GM21825 (cell line): Measurements from ENCODE around the gene CNTNAP5.

Experiments used
- ATAC-seq: cut with Tn5 transposase; IDR thresholded peaks from one replicate; pipeline ENCODE4 v1.9.1; 2021; ENCODE audit warnings: mild to moderate bottlenecking, moderate library complexity; ENCODE audit not compliant: unreplicated experiment

The CNTNAP5 gene

DNA sequence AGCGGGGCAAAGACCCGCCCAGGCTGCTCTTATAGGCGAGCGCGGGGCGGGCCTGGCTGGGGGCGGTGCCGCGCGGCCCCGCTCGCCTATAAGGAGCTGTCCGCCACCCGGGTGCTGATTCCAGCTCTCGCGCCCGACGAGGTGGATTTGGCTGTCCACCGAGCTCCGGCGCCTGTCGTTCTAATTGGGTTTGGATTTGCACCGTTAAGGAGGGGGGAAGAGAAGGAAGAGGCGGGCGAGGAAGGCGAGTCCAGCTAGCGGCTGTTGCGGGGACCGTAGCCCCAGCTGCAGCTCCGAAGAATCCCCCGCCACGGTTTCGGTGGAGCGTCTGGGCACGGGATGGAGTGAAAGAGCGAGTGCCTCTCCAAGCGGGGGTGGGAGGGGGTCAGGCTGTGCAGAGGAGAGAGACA, at the start of gene CNTNAP5:
TSS of gene CNTNAP5 (plus strand) at position 117 of the 410 bp plus-strand sequence. CDS start 364 bp downstream, outside the sequence.
- no peak for ATAC-seq

DNA sequence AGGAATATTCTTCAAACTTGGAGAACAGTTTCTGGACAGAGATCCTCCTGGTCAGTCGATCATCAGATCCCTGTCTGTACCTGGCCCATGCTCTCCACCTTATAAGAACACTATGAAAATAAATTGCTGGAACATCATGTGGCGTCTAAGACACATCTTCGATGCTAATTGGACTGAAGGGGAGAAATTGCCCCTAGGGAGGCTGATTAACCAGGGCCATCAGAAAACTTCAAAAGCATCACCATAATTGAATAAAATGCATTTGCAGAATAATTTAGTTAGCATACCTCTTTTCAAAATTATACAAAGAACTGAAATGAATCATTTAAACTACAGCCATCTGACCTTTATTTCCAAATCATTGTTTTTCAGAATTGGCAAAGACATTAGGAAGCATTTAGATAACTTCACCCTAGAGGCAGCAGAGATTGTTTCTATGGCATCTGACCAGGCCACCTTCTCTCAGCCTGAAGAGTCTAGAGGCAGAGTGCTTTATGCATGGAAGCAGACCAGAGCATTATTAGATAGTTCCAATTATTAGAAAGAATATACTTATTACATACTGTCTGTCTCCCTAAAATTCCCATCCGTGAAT, 48.9 kb upstream of the CNTNAP5 start:
- no peak for ATAC-seq

- ATAC-seq = no peak
Observed at GRCh38 chr2:123993728-123994323, 31.3 kb upstream of the CNTNAP5 start.

GRCh38 chr2:123999681-124000080, 25.4 kb upstream of the CNTNAP5 start:
- no peak for ATAC-seq

GRCh38 chr2:124001696-124002430, 23.2 kb upstream of the CNTNAP5 start:
- no peak for ATAC-seq

DNA sequence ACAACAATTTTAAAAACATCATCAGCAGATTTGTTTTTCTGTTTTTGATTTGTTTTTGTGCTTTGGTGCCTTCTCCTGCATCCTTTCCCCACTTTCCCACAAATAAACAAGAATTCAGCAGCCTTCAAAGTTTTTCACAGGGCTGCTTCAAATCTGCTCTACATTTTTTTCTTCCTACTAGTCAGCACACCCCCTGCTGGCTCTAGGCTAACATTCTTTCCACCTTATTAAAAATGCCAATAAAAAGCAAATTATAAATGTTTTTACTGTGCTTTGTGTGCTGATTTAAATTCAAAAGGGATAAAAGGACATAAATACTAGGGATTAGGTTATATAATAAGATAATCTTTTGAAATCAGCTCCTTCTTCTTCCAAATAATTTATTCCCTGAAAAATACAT, 6.2 kb upstream of the CNTNAP5 start:
- no peak for ATAC-seq

DNA sequence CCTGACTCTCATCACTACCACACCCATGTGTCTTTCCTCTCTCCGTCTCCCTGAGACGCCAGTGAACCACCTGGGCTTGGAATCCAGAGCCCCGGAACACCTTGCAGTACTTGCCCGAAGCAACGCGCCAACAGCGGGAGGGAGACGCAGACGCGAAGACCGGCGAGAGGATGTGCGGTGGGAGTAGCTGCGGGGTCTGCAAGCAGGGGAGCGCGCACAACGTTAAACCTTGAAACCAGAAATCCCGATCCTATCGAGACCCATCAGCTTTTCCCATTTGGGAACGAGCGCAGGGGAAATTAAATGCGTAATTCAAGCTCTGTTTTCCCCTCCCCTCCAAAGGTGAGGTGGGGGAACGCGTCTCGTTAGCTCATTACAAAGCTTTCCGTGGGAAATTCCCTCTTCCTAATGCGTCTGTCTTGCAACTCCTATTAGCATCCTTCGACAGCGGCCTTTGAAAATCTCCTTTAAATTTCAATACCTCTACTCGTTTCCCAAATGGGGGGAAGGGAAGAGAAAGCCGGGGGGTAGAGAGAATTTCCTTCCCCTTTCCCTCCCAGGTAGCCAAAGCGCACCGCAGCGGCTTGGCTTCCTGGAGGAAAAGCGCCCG, 421 bp upstream of the CNTNAP5 start:
- no peak for ATAC-seq

DNA sequence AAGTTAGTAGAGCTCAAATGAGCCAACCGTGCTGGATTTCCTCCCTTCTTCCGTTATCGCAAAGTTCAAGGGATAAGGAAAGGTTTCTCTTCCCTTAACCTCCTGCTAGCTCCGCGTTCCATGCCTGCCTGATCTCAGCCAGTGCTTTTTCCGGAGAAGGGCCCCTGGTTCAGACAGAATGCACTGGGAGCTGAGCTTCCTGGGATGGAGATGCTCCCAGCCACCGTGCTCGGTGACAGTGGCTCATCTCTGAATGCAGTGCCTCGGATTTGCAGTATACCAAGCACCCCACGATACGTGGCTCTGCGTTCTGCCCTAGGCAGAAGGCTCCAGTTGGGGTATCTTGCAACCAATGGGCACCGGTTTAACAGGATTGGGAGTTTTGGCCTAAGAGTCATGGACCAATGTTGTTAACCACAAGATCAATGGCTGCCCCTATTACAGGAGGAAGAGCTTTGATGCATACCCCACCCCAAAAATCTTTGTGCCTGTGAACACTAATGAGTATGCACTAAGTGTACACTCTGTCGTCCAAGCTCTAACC, 876 bp downstream of the CNTNAP5 start:
- no peak for ATAC-seq

DNA sequence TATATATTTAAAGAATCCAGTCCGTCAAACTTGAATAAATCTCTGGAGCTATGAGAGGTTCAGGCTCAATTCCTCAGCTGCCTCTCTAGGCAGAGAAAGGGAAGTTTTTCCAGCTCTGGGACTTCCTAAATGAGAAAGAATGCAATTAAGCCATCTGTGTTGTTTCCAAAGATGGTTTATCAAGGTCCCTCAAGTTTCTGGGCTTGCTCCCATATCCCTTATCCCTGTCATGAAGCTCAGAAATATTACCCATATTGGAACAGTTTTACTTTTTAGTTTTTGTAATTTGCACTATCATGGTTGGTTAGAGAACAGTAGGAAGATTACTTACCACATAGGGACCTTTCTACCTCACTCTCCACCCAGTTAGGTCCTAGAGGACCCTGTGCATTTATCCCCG, 1.4 kb downstream of the CNTNAP5 start:
- no peak for ATAC-seq

- ATAC-seq = peak; percentile 69
Observed at GRCh38 chr2:124027182-124027581, 2.1 kb downstream of the CNTNAP5 start.

- no peak for ATAC-seq
Observed at GRCh38 chr2:124032799-124033198, 7.7 kb downstream of the CNTNAP5 start.

DNA sequence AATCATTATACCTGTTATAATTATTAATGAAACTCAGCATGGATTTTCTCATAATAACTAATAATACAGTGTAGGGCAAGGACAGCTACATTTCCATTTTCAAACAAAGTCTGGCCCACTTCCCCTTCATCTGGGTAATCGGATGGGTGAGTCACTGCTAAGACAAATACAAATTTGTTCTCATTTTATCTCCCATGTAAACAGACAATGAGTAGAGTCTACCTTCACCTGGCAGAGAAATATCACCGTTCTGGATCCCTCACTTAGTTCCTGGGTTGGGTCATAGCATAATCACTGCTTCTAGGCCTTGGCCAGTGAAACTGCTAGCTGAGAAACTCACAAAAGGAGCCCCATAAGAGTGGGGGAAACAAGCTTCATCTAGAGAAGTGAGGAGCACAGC, 9.2 kb downstream of the CNTNAP5 start:
- ATAC-seq = no peak

DNA sequence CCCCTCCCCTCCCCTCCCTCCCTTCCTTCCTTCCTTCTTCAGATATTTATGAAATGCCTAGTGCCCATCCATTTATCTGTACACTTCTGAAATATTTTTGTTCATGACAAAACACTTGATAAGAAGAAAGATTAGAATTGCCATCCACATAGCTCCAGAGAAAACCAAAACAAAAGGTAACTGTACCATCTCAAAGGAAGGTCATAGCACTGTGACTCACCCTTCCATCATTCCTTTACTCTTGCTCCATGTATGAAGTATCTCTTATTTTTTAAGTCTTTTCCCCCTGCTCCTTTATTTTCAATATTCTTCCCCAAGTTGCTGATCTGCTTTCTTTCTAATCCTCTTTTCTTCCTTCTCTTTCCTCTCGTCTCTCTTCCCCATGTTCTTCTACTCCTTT, 9.9 kb downstream of the CNTNAP5 start:
- ATAC-seq = no peak

DNA sequence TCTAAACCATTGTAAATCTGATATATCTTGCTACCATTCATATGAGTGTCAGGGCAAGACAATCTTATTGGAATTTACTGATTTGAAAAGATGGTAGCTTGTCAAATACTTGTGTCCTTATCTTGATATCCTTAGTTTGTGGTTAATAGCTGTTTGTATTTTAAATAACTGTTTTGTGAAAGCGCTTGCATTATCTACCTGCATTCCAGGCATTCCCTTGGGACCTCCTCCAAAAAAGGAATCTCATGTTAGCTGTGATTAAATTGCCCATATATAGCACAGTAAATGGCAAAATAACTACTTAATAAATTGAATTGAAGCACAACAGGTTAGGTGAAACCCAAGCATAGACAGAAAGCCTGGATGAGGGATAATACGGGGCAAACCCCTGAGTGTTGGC, 13.9 kb downstream of the CNTNAP5 start:
- ATAC-seq = no peak

DNA sequence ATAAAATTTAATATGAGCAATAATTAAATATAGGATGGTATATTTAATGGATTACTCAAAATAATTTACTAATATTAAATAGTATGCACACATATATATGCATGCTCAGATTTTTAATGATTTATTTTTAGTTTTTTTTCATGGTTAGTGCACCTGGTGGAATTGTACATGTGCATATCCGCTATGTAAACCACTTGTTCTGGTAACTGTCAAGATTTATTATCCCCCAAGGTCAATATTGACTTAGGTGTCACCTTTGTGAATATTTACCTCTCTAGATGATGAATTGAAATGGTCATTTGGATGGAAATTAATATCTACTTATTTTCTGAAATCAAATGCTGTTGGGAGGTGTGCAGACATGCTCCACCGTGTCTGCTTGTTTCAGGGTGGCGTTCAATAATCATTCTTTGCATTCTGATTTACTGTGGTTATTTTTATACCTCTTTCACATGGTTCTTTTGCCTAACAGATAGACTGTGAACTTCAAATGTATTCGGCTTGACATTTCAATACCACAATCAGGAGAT, 14.7 kb downstream of the CNTNAP5 start:
- no peak for ATAC-seq

GRCh38 chr2:124045894-124046293, 20.8 kb downstream of the CNTNAP5 start:
- no peak for ATAC-seq

DNA sequence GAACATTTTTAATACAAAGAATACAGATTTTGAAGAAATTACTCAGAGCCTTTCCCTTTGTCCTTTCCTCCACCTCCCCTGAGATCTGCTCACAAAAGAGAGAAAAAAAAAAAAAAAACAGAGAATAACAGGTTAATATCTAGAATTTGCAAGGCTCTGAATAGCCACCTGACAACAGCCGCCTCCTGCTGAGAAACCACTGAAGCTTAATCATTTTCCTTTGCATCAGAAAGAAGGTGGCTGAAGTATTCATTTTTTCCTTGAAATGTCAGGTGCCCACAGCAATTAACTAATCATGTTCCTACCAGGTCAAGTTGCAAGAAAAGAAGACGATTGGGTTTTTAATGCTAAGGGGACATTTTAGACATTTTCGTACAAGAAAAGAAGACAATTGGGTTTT, 21.2 kb downstream of the CNTNAP5 start:
- no peak for ATAC-seq

DNA sequence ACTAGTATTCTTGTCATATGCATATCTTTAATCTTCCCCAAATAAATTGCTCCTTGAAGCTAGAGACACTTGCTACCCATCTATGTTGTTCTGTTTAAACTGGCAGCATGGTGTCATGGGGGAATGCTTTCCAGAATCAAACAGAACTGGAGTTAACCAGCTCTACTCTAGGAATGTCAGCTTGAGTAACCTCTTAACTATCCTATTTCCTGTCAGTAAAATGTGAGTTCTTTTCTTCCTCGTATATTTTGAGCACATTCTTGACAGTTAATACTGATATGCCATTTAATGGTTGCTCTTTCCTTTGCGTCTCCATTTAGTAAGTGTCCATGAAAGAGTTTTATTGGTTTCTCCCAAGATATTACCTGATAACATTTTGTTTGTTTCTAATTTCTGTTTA, 23.0 kb downstream of the CNTNAP5 start:
- no peak for ATAC-seq

GRCh38 chr2:124048664-124049063, 23.6 kb downstream of the CNTNAP5 start:
- ATAC-seq = no peak

DNA sequence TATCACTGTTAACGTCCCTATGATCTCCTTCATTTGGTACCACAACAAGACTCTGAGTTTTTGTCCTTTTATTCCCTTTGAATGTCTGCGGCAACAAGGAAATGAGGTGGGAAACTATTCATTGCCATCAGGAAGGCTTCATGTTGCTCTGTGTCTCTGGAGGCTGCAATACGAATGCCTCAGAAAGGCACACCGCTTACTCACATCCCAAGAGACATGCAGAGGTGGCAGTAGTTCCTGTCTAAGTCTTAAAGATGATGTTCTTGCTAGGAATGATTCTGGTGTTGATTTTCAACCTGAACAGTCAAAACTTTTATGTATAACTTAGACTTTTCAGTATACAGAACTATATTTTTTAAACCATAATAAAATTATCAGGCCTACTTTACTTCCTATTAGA, 24.0 kb downstream of the CNTNAP5 start:
- no peak for ATAC-seq

- no peak for ATAC-seq
Observed at GRCh38 chr2:124050833-124051497, 25.9 kb downstream of the CNTNAP5 start.
